Tibial nerve (tissue), 4 donors: ENCODE measurements around the gene MITF.

Experiments
- CTCF ChIP-seq, 5 experiments: fragments of 200-600 bp in 3 of 5; fragments of 450-650 bp in 2 of 5; sonication (generic) in 3 of 5; IDR thresholded peaks; one replicate each; pipeline ENCODE4 v1.5.1; 2016 to 2019; ENCODE audit warnings: antibody characterized with exemption in 5 of 5, mild to moderate bottlenecking in 3 of 5, moderate library complexity in 2 of 5
- EP300 ChIP-seq, 2 donors: sonication (generic); formaldehyde crosslinking; IDR thresholded peaks; one replicate each; pipeline ENCODE4 v1.6.1; 2017; ENCODE audit warnings: antibody characterized with exemption in 2 of 2, mild to moderate bottlenecking in 1 of 2
- POLR2A ChIP-seq, 2 donors: fragments of 450-650 bp; IDR thresholded peaks; one replicate each; pipeline ENCODE4 v1.6.1; 2017; ENCODE audit warnings: antibody characterized with exemption in 2 of 2, mild to moderate bottlenecking in 2 of 2, moderate library complexity in 2 of 2

GRCh38 chr3:69866988-69867720 lies 127.9 kb downstream of the MITF start:
- no peak for TF ChIP-seq POLR2A (IDR thresholded peaks at IDR 0.05)
- no peak for TF ChIP-seq CTCF (IDR thresholded peaks at IDR 0.05)
- TF ChIP-seq EP300 (IDR thresholded peaks at IDR 0.05): no peak
